Ramos (cell line): ENCODE results near the gene EVL.
"Not testable (repeated sequence)": the region's sequence is repeated elsewhere in the genome, so short reads cannot be mapped to it uniquely, and the experiment has no call there.

Experiments
- in situ Hi-C: fragments of 300-500 bp; cut with MboI; formaldehyde crosslinking; loops from one replicate; pipeline ENCODE4 v1.14.3; 2022; ENCODE audit warnings: low sequenced_read_pairs; ENCODE audit not compliant: unreplicated experiment

The EVL gene

DNA sequence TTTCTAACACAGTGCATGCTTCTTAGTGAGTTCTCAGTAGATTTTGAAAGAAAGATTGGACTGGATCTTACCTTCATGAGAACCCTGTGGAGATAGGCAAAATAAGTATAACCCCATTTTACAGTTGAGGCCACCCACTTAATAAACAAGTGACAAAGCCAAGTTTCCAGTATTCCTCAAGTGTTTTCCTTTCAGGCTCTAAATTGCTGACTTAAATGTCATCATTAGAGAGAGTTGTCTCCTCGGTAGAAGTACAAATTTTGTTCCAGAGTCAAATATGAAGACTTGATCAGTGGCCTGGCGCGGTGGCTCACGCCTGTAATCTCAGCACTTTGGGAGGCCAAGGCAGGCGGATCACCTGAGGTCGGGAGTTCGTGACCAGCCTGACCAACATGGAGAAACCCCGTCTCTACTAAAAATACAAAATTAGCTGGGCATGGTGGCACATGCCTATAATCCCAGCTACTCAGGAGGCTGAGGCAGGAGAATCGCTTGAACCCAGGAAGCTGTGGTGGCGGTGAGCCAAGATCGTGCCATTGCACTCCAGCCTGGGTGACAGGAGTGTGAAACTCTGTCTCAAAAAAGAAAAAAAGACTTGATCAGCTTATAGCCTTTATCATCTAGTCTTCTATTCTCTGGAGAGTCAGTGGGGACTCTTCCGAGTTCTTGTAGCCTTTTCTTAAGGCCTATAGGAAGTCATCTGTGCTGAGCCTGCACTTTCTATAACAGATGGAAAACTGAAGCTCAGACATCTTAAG is 708 bp upstream of the EVL start:
- in situ Hi-C loops, result not testable (repeated sequence)

DNA sequence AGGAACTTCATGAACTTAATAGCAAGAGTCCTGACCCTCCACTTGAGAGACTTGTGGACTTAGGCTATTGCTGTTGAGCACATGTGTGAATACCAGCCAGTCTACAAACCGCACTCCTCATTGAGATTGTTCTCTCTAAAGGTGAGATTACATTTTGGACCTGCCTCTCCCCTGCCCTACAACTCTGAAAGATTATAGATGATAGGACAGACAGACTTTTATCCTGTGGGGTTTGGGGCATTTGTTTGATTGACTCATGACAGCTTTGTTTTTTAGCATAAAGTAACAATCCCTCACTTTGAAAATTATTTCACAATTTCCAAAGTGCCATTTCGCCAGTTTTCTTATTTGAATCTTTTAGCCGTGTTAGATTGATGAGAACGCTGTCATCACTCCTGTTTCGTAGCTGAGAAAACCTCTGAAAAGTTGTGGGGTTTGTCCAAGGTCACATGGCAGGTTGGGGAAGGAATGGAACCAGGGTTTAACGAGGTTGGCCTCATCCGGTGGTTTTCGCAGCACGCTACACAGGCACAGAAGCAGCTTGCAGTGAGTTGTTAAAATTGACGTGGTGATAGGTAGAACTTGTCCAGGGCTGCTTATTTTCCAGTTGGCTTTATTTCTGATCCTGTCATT is 836 bp downstream of the EVL start:
- in situ Hi-C loops, result no loop called here

DNA sequence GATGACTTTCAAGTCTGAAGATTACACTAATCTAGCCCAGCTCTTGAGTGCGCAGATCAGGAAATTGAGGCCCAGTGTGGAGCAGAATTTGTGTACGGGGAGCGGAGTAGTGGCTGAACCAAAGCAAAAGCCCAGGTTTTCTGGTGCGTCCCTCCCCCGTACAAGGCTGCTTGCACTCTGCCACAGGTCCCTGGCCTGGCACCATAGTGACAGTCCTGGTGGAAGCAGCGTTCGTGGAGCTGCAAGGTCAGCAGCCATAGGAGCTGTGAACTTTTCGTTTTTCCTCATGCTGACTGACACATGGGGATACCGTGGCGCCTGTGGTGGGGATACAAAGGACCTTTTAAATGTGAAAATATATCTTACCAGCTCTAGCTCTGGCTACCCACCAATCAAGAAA is 1.7 kb downstream of the EVL start:
- in situ Hi-C loops, result no loop called here

GRCh38 chr14:100067481-100067880 is 2.3 kb downstream of the EVL start:
- in situ Hi-C loops, result no loop called here

DNA sequence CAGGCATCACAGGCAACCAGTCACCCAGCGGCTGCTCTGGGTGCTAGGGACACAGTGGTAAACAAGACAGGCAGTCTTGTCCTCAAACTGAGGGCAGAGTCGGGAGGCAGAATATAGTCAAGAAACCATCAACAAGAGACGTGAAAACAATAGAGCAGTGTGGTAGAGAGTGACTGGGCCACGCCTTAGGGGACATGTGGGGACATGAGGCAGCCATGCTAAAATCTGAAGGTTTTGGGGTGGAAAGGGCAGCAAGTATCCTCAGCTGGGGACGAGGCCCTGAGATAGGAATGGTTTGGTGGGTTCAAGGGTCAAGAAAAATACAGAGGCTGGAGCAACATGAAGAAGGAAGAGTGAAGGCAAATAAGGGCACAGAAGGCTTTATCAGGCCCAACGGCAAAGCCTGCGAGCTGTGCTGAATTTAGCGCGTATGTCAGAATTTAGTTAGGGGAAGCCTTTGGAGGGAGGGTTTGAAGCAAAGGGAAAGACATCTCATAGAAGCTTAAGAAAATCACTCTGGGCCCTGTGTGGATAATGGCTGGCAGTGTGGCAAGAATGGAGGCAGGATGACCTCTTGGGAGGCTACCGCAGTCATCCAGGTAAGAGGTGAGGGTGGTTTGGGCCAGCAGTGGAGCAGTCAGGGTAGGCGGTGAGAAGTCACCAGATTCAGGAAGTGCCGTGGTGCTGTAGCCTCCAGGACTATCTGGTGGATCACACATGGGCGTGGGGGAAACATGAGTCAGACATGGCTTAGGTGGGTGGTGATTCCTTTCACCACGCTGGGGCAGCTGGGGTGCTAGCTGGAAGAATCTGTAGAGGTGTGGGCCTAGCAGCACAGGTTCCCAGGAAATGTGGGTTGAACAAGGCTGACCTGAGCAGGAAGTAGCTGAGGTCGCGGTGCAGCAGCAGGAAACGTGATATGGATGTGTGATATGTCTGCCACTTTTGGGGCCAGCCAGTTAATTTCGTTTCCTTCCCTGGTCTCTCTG is 3.0 kb downstream of the EVL start:
- in situ Hi-C loops, result no loop called here

DNA sequence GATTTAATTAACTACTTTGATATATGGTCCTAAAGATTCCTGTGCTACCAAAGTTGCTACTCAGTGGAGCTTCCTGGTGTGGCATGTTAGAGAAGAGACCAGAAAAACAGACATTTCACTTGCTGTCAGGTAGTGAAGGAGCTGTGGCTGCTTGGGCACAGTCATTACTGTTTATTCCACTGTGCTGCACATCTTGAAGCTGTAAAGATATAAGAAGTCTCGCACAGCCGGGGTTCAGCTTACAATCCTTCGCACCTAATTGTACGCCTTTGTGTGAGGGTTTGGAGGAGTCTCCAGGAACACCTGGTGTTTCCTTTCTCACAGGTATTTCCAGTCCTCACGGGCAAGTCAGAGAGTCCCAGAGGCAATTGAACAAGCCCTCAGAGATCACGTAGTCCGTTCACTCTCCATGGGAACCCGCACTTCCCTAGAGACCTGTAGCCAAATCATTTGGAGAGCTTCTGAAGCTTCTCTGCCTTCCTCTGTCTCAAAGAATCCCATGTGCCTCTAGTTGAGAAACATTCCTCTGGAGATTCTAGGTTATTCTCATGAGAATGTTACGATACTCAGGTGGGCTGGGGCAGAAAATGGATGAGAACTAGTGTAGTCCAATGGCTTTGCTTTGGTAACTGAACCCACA is 4.1 kb downstream of the EVL start:
- in situ Hi-C loops, result no loop called here

GRCh38 chr14:100070310-100070709 is 5.1 kb downstream of the EVL start:
- in situ Hi-C loops, result no loop called here

DNA sequence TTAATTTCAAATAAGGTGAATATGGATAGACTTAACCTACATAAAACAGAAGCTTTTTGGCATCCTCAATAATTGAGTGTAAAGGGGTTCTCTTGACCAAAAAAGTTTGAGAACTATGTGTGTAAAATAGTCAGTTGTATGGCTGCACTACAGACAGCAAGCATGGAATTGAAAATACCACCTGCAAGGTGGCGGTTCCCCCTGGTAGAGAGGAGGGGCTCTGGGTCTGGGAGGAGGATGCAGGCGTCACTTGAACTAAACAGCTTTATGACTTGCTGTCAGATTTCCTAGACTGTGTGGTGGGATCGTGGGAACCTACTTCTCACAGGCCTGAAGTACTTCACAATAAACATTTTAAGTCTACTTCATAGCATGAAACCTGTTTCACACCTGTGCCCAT is 6.3 kb downstream of the EVL start:
- in situ Hi-C loops, result no loop called here

DNA sequence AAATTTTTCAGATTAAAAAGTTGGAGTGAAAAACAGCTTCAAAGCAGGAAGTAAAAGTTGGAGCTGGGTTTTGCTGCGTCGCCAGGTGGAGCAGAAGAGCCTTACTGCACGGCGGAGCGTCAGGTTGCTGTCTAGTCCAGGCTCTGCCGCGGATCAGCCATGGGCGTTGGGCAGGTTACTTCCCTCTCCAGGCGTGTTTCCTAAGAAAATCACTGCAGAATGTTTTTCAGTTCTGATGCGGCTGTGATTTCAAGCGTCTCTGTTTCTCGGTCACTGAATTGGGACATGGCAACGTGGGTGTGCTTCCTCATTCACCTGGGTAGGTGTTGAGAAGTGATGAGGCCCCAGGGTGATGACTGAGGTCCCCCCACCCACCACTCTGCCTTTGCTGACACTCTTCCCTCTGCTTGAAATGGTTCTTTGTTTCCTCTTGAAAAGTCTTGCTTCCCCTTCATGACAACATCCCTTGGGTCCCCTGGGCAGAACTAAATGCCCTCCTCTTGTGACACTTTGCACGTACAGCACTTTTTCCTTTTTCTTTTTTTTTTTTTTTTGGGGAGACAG is 7.6 kb downstream of the EVL start:
- in situ Hi-C loops, result no loop called here

- in situ Hi-C loops, result no loop called here
Observed at GRCh38 chr14:100073576-100074430, 8.6 kb downstream of the EVL start.

DNA sequence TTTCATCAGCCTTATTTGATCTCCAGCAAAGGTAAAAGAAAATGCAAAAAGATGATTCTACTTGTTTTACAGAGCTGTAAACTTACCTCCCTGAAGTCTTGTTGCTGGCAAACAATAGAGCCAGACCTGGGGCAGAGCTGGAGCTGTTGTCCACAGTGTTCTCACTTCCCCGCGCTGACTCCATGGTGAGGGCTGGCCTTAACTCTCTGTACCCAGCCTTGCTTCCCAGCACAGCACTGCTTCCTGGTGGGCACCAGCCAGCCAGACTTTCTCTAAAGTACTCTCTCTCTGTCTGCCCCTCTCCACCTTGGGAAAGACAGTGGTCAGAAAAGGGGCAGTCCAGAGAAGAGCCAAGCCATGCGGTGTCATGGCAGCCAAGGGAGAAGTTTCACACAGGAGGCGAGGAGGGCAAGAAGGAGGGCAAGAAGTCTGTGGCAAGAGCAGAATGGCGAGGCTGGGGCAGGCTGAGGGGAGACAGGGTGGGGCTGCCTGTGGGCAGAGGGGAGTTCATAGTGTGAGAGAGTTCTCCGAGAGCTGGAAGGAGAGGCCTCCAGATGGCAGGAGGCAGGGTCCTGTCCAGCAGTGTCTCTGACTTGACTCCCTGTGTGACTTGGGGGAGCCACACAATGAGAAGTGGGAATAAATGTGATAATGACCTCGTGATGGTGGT is 9.3 kb downstream of the EVL start:
- in situ Hi-C loops, result no loop called here

DNA sequence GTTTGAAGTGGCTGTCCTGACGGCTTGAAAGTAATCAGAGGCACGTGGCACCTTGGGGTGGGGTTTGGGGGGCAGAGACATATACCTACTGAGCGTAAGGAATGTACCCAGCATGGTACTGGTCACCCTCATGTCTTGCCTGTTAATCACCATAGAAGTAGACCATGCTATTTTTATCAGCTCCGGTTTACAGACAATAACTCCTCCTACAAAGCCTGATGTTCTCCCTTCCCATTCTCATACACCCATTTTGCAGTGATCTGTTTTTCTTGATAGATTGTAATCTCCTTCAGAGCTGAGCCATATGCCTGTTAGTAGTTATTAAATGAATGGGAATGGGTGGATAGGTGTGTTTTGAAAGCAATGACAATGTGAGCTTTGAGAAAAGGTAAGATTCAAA is 10.5 kb downstream of the EVL start:
- in situ Hi-C loops, result no loop called here

DNA sequence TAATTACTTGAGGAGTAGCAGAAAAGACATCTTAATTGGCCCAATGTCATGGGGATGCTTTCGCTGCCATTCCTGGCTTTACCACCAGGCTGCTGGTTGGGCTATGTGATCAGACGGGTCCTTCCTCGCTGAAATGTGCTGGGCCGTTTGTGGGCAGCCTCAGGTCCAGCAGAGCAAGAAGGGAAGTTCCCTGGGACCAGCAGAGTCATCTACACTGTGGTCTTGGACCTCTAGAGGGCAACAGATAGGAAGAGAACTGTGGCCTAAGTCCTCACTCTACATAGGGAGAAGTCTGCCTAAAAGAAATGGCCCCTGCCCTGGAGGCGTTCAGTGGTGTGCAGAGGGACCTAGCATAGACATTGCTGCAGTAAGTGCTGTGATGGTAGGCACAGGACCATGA is 10.9 kb downstream of the EVL start:
- in situ Hi-C loops, result no loop called here

DNA sequence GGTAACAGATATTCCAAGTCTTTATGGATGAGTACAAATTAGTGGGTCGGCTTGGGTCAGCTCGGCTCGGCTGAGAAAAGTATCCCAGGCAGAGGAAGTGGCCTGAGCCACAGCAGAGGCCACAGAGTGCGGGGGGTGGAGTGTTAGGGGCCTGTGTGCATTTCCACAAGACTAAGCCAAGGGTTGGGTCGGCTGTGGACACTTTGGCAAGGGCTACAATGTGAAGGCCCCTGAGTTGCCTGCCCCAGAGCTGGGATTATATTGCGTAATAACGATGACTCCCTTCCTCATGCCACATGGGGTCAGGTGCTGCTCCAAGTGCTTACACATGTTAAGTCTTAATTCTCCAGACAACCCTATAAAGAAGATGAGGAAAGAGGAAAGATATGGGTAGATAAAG is 11.4 kb downstream of the EVL start:
- in situ Hi-C loops, result no loop called here

DNA sequence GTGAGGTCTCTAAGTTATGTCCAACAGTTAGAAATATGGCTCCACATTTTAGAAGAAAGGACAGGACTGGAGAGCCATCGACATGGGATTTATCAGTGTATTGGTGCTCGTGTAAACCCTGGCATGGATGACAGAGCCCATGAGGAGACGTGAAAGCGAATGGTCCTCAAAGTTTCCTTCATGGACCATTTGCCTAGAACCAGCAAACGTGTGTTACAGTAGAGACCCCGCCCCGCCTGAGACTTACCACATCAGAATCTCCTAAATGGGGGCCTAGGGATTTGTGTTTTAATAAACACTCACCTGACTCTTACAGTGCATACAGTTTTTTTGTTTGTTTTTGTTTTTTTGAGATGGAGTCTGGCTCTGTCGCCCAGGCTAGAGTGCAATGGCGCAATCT is 12.2 kb downstream of the EVL start:
- in situ Hi-C loops, result no loop called here

DNA sequence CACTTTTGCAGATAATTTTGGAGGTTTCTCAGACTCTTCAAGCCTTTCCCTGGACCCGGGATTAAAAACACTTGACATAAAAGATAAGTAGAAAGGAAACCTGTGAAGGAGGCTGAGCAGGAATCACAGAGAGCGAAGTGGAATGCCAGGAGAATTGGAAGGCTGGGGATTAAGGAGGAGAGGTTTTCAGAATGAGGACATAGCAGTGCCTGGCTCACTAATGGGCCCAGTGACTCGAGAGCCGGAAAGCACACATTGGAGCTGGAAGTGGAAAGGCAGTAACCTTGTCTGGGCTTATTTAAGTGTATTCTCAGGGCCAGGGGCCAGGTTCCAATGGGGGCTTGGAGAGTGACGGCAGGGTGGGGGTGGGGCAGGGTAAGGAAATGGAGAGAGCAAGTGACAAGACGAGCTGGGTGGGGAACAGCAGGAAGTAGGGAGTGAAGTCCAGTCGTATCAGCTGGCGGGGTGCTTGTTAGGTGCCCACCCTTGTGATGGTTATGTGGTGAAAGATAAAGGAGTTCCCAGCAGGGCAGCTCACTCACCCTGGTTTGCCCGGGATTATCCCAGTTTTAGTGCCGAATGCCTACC is 13.1 kb downstream of the EVL start:
- in situ Hi-C loops, result no loop called here

GRCh38 chr14:100078997-100079725 is 13.9 kb downstream of the EVL start:
- in situ Hi-C loops, result no loop called here

DNA sequence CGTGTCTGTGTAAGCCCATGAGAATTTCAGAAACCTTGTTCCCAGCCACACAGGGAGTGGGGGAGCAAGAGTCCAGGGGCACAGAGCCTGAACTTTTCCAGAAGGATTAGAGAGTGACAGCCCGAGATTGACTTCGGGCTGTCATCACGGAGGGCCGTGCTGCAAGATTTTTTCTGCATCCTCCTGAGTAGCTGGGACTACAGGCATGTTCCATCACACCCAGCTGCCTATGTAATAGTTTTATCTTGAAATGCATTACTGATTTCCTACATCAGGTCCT is 14.4 kb downstream of the EVL start:
- in situ Hi-C loops, result no loop called here
